Ramos (cell line): ENCODE measurements around the gene VAMP8.
"Not testable (repeated sequence)": the region's sequence is repeated elsewhere in the genome, so short reads cannot be mapped to it uniquely, and the experiment has no call there.

Experiments used
- in situ Hi-C: fragments of 300-500 bp; cut with MboI; formaldehyde crosslinking; loops from one replicate; pipeline ENCODE4 v1.14.3; 2022; ENCODE audit warnings: low sequenced_read_pairs; ENCODE audit not compliant: unreplicated experiment

VAMP8 gene

GRCh38 chr2:85547089-85547858 lies 30.1 kb upstream of the VAMP8 start:
- in situ Hi-C loops: no loop called here

- in situ Hi-C loops: no loop called here
Observed at GRCh38 chr2:85547859-85548607, 29.4 kb upstream of the VAMP8 start.

DNA sequence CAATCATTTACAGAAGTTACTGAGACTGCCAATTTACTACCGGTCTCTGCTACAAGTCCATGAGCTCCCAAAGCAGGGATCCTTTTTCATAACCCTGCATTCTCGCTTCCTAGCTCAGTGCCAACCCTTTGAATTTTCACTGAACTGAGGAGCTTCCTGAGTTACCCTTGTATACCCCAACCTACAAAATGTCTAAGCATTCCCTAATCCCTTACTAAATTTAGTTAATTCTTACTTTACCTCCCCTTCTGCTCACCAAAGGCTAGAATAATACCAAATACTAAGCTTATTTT lies 28.8 kb upstream of the VAMP8 start:
- in situ Hi-C loops: no loop called here

DNA sequence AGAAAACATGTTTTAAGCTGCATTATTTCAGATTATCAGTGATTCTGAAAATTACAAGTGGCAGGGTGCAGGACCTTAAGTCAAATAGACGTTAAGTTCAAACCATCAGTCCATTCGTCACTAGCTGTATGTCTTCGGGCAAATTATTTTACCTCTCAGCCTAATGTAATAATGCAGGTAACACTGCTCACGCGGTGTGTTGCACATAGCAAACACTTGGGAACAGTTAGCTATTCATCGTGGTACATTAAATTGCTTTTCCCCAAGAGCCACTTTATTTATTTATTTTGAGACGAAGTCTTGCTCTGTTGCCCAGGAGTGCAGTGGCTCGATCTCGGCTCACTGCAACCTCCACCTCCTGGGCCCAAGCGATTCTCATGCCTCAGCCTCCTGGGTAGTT lies 28.3 kb upstream of the VAMP8 start:
- in situ Hi-C loops: no loop called here

- in situ Hi-C loops: loop anchor here (5.0 kb wide), 1 partner anchor 128 kb away; no protein-coding TSS in a partner anchor
Observed at GRCh38 chr2:85549826-85550225, 27.6 kb upstream of the VAMP8 start.

GRCh38 chr2:85550486-85550885 lies 26.9 kb upstream of the VAMP8 start:
- in situ Hi-C loops: loop anchor here (5.0 kb wide), 1 partner anchor 128 kb away; no protein-coding TSS in a partner anchor

- in situ Hi-C loops: loop anchor here (5.0 kb wide), 1 partner anchor 130 kb away; no protein-coding TSS in a partner anchor
Observed at GRCh38 chr2:85551698-85552678, 25.4 kb upstream of the VAMP8 start.

DNA sequence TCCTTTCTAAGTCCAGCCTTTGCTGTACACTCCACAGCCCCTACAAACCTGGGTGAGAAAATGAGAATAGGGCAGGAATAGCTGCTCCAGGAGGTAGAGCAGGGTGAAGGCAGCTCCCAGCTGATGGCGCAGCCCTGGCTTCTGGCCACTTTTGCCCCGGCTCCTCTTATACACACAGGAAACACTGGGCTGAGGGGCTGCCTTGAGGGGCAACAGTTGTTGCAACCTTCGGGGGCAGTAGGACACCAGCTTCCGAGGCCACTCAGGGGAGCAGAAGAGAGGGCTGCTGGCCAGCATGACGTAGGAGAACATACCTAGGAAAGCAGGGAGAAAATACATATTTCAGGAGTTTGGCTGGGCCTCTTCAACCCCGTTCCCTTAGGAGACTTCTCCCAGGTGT lies 24.2 kb upstream of the VAMP8 start:
- in situ Hi-C loops: loop anchor here (5.0 kb wide), 1 partner anchor 131 kb away; no protein-coding TSS in a partner anchor

DNA sequence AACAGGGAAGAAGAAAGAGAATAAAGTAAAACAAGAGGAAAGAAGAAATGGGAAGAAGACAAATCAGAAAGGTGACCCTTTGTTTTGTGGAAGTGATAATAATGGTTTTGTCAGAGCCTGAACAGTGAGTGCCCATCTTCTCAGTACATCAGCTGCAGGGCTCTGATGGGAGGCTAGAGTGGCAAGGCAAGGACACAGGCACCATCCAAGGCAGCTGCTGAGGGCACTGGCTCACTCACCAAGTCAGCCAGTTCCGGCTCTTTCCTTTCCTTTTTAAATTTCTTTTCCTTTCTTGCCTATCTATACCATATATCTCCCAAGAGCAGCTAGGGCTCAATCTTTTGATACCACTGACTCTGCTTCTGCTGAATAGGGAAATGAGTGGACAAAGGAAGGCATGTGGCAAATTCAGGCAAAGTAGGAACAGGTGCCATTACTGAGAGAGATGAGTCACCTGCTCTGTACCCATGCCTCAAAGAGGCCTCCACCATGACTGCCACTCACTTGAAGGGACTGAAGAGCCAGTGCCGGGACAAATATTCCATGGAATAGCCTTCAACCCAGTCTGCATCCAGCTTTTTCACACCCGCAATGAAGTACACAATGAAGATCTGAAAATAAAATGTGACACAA lies 22.3 kb upstream of the VAMP8 start:
- in situ Hi-C loops: loop anchor here (5.0 kb wide), 1 partner anchor 133 kb away; no protein-coding TSS in a partner anchor

- in situ Hi-C loops: no loop called here
Observed at GRCh38 chr2:85557130-85557529, 20.3 kb upstream of the VAMP8 start.

DNA sequence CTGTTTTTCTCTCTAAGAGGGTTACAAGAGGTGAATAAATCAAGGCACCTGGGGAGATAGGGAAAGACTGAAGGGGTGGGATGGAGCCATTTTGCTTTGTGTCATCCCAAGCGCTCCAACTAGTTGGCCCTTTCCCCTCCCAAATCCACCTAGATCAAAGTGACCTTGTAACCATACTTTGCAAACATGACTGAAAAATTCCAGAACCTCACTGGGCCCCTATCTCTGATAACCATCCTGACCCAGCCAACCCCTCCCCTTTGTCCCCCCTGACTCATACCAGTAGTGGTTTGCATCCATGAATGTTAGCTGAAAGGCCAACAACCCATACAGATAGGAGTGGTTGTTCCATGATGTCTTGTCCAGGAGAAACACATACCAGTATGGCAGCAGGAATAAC lies 19.2 kb upstream of the VAMP8 start:
- in situ Hi-C loops: no loop called here

GRCh38 chr2:85560403-85560726 lies 17.0 kb upstream of the VAMP8 start:
- in situ Hi-C loops: not testable (repeated sequence)

DNA sequence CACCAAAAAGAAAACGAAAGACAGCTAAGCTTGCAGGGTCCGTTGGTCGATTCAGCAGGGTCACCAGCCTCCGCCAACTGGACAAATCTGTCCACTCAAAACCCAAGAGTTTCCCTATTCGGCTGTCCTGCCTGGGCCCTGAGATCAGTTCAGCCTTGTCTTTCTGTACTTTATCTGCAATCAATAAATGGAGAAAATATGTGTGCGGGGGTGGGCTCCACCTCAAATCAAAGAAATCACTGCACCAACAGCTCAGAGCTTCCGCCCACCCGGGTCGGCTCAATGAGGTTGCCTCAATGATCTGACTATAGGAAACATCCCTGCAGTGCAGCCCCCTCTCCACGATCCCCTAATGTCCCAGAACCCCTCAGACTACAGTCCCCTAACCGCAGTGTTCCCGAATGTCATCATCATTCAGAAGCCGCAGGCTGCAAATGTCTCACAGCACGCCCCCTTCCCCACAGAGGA lies 16.5 kb upstream of the VAMP8 start:
- in situ Hi-C loops: no loop called here

- in situ Hi-C loops: no loop called here
Observed at GRCh38 chr2:85561280-85562212, 15.8 kb upstream of the VAMP8 start, which contains the start of gene GGCX. TSS of gene GGCX (minus strand) at chr2:85561493. CDS start at chr2:85561428, 65 bp downstream.

- in situ Hi-C loops: no loop called here
Observed at GRCh38 chr2:85564144-85564563, 13.2 kb upstream of the VAMP8 start.

DNA sequence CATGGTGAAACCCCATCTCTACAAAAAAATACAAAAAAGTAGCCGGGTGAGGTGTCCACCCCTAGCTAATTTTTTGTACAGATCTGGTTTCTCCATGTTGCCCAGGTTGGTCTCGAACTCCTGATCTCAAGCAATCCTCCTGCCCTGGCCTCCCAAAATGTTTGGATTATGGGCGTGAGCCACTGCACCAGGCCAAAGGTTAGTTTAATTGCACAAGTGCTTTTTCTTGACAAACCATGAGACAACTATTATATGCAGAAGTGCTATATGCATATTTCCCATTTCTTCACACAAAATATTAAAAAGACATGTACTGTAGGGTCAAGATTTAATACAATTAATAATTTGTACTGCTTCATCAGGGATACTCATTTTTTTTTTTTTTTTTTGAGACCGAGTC lies 11.1 kb upstream of the VAMP8 start:
- in situ Hi-C loops: no loop called here

GRCh38 chr2:85575739-85576138 lies 1.6 kb upstream of the VAMP8 start:
- in situ Hi-C loops: no loop called here

DNA sequence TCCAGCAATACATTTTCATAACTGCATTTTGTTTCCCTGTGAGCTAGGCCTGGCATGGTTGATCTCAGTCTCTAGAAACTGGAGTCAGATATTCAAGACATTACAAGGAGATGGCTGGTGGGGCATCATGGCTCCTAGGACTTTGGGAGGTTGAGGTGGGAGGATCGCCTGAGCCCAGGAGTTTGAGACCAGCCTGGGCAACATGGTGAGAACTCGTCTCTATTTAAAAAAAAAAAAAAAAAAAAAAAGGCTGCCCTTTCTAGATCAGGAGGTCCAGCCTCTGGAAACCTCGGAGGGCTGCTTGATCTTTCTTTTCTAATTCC lies 362 bp upstream of the VAMP8 start:
- in situ Hi-C loops: no loop called here
